Measurements from ENCODE around the gene C3orf22. TPM values are rescaled to one million over a fixed set of nuclear protein-coding genes. Genes with fewer than 3 reads are reported as not detected.

Gene C3orf22, protein sequence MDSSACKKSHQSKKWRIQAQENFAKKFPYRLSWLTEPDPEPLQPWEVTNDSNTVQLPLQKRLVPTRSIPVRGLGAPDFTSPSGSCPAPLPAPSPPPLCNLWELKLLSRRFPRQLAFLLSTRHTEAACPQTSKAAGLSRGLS
- total RNA-seq: not detected
- not detected for polyA plus RNA-seq (2013, experiment 1 of 2)
- polyA plus RNA-seq (2013, experiment 2 of 2): not detected
- long read RNA-seq, experiment 1: 0 reads
- long read RNA-seq, experiment 2: 0 reads
- long read RNA-seq, experiment 3: 0 reads
- long read RNA-seq, experiment 4: 0 reads

DNA sequence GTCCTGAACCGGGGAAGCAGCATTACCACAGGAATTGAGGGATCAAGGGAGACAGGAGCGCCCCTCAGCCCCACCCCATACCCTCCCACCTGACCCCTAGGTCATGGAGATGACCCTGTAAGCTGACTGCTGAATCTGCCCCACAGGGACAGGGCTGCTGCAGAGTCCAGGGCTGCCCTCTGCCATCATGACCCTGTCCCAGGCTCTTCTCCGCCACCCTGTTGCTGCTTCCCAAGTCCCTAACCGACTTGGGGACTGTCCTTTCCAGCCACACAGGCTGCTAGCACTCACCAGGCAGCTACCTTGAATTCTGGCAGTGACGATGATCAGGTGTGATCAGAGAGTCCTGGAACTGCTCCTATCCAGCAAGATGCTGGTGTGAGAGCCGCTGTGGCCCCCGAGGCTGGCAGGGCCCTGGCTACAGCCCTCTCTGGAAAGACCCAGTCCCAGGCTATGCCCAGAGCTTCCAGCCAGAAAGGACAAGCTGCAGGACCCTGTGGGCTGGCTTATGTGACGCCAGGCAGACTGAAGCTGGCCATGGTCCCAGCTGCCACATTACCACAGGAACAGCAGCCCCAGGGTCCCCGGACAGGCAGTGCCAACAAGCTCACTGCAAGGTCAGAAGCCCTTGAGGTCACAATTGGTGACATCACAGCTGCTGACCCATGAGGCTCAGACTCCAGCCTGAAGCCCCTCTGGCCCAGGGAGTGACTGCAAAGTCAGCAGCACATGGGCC lies at the start of gene C3orf22:
TSS of gene C3orf22 (minus strand) at position 597 of the 736 bp plus-strand sequence. CDS start 5,542 bp downstream, outside the sequence.
- 87% methylated on average over 7 to 9 of the region's 9 CpGs for WGBS, 2 experiments (ENCODE audit: insufficient coverage in 1 of 2, insufficient read length in 1 of 2)
- Histone ChIP-seq H3K9me3 (ENCODE audit: control insufficient read depth, low read length) (no peaks in the 10 kb centered on the region), H3K27ac (ENCODE audit: low read depth, low read length) (no peak within 1 kb of the TSS), H3K36me3 (ENCODE audit: control insufficient read depth, insufficient read depth, low read length) (no peaks in the 10 kb centered on the region), H3K4me1 (ENCODE audit: control insufficient read depth, insufficient read depth, low read length) (no peaks in the 10 kb centered on the region), H3K9ac (ENCODE audit: extremely low read depth, low read length, poor library complexity, severe bottlenecking) (no peak within 1 kb of the TSS), H3K27me3 (ENCODE audit: control insufficient read depth, insufficient read depth, low read length, poor library complexity, severe bottlenecking) (no peaks in the 10 kb centered on the region), H3K4me3 (ENCODE audit: low read length) (no peak within 1 kb of the TSS)
- no peaks in the 10 kb centered on the region for H3K4me1 Mint-ChIP-seq
- TF ChIP-seq, protein P1, sequence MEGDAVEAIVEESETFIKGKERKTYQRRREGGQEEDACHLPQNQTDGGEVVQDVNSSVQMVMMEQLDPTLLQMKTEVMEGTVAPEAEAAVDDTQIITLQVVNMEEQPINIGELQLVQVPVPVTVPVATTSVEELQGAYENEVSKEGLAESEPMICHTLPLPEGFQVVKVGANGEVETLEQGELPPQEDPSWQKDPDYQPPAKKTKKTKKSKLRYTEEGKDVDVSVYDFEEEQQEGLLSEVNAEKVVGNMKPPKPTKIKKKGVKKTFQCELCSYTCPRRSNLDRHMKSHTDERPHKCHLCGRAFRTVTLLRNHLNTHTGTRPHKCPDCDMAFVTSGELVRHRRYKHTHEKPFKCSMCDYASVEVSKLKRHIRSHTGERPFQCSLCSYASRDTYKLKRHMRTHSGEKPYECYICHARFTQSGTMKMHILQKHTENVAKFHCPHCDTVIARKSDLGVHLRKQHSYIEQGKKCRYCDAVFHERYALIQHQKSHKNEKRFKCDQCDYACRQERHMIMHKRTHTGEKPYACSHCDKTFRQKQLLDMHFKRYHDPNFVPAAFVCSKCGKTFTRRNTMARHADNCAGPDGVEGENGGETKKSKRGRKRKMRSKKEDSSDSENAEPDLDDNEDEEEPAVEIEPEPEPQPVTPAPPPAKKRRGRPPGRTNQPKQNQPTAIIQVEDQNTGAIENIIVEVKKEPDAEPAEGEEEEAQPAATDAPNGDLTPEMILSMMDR (conservative IDR thresholded peaks at IDR 0.05): no peak
- H3K9me3 Mint-ChIP-seq: peaks cover 5% of the 10 kb centered on the region
- no peaks in the 10 kb centered on the region for H3K36me3 Mint-ChIP-seq (ENCODE audit: low read depth)
- peak; percentile 51 for DNase-seq
- no peak within 1 kb of the TSS for H3K27ac Mint-ChIP-seq
- H3K27me3 Mint-ChIP-seq (ENCODE audit: insufficient read depth): peaks cover 1% of the 10 kb centered on the region
- no peak within 1 kb of the TSS for H3K4me3 Mint-ChIP-seq

DNA sequence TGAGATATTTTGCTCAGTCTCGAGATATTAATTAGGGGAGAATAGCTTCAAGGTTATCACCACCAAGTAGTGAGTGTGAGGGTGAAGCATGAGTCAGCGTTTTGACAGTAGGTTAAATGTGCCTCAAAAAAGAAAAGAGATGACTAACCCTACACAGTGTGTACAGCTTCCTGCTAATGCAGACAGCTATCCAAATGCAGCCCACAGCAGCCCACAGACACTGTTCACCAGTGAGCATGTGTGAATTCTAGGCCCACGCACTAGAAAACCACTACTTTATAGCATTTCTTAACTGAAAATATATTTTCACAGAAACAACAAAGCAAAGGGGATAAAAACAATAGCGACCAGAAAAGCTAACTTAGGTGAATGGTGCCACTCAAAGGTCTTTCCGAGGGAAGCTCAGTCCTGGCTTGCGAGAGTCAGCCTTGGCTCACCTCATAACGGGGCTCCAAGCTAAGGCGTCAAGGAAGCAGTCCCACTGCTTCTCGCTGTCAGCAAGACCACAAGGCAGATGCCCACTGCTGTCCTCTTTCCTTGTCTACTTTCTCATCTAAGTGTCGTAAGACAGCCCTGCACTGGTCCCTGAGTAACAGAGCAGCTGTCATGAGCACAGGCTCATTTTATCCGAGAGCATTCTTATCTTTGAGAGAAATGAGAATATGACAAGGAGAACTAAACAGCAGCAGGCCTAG lies 48.6 kb upstream of the C3orf22 start:
- Mint-ChIP-seq H3K4me3 (no peak overlapping the region), H3K27ac (no peak overlapping the region), H3K9me3 (no peaks in the 10 kb centered on the region), H3K27me3 (ENCODE audit: insufficient read depth) (no peaks in the 10 kb centered on the region), H3K36me3 (ENCODE audit: low read depth) (peaks cover 30% of the 10 kb centered on the region), H3K4me1 (no peaks in the 10 kb centered on the region)
- no peak overlapping the region for H3K27ac ChIP-seq (ENCODE audit: low read depth, low read length)
- H3K9me3 ChIP-seq (ENCODE audit: control insufficient read depth, low read length): no peaks in the 10 kb centered on the region
- H3K4me3 ChIP-seq (ENCODE audit: low read length): no peak overlapping the region
- DNase-seq: no peak
- TF ChIP-seq, protein P1 (conservative IDR thresholded peaks at IDR 0.05): no peak
- 93 to 97% methylated on average over 9 to 11 of the region's 11 CpGs for WGBS, 2 experiments (ENCODE audit: insufficient coverage in 1 of 2, insufficient read length in 1 of 2)
- H3K36me3 ChIP-seq (ENCODE audit: control insufficient read depth, insufficient read depth, low read length): peaks cover 8% of the 10 kb centered on the region
- H3K27me3 ChIP-seq (ENCODE audit: control insufficient read depth, insufficient read depth, low read length, poor library complexity, severe bottlenecking): no peaks in the 10 kb centered on the region
- H3K4me1 ChIP-seq (ENCODE audit: control insufficient read depth, insufficient read depth, low read length): no peaks in the 10 kb centered on the region
- no peak overlapping the region for H3K9ac ChIP-seq (ENCODE audit: extremely low read depth, low read length, poor library complexity, severe bottlenecking)

DNA sequence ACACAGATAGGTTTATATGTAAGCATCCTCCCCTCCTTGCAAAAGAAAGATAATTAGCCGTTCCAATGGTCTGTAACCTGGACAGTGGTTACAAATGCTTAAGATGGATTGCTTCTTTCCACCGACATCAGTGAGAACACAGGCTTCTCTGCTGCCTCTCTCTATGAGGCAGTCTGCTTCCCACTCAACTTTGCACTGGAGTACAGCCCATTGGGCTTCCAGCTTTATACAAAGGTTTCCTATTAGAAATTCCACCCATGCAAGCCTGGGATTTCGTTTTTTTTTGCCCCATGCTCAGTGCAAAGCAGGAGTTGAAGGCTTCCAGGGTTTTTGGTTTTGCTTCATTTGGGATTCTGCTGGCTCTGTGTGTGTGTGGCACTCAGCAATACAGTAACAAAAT lies 47.3 kb upstream of the C3orf22 start:
- Mint-ChIP-seq H3K9me3 (no peaks in the 10 kb centered on the region), H3K4me1 (no peaks in the 10 kb centered on the region), H3K4me3 (no peak overlapping the region), H3K27me3 (ENCODE audit: insufficient read depth) (no peaks in the 10 kb centered on the region), H3K27ac (no peak overlapping the region), H3K36me3 (ENCODE audit: low read depth) (peaks cover 29% of the 10 kb centered on the region)
- Histone ChIP-seq H3K9ac (ENCODE audit: extremely low read depth, low read length, poor library complexity, severe bottlenecking) (no peak overlapping the region), H3K4me1 (ENCODE audit: control insufficient read depth, insufficient read depth, low read length) (no peaks in the 10 kb centered on the region), H3K36me3 (ENCODE audit: control insufficient read depth, insufficient read depth, low read length) (peaks cover 8% of the 10 kb centered on the region), H3K27ac (ENCODE audit: low read depth, low read length) (no peak overlapping the region), H3K27me3 (ENCODE audit: control insufficient read depth, insufficient read depth, low read length, poor library complexity, severe bottlenecking) (no peaks in the 10 kb centered on the region), H3K9me3 (ENCODE audit: control insufficient read depth, low read length) (no peaks in the 10 kb centered on the region), H3K4me3 (ENCODE audit: low read length) (no peak overlapping the region)
- no peak for DNase-seq
- WGBS, 2 experiments (ENCODE audit: insufficient coverage in 1 of 2, insufficient read length in 1 of 2): 82 to 89% methylated on average over 3 of the region's 3 CpGs
- TF ChIP-seq, protein P1 (conservative IDR thresholded peaks at IDR 0.05): no peak

Measured in endodermal cell (in vitro differentiated cells).